IMR-90 (cell line): Measurements from ENCODE around the gene CD244. TPM values are rescaled to one million over a fixed set of nuclear protein-coding genes. Genes with fewer than 3 reads are reported as not detected.

Experiments
- ATAC-seq: fragments of 200-7000 bp; cut with Tn5 transposase; 2 replicates; pipeline ENCODE4 v1.9.1; 2020; ENCODE audit warnings: low read depth, mild to moderate bottlenecking, moderate library complexity
- BruUV-seq: library from RNA; stranded (reverse); fragments of 400-500 nt; replicated peaks from 2 replicates; lab custom pipeline; 2021; lab: Mats Ljungman, UMichigan
- CTCF ChIA-PET: fragments of 300-600 bp; formaldehyde crosslinking; extraction: SDS; loops from one replicate; lab custom pipeline; 2021; ENCODE audit warnings: antibody characterized with exemption; lab: Yijun Ruan, JAX
- POLR2A ChIA-PET: fragments of 300-600 bp; sonication (Branson Sonifier 250); formaldehyde crosslinking; loops from one replicate; lab custom pipeline; 2022; ENCODE audit warnings: antibody characterized with exemption; ENCODE audit not compliant: unreplicated experiment; lab: Charles Lee
- DNase-seq: peaks from one replicate; pipeline ENCODE4 v3.0.0; 2013
- H2AFZ ChIP-seq: replicated peaks from 2 replicates; pipeline ENCODE3; 2013; ENCODE audit warnings: low read length, mild to moderate bottlenecking; ENCODE audit not compliant: poor library complexity
- H2AK5ac ChIP-seq: 2 replicates; pipeline ENCODE4 v1.6.1; 2013; ENCODE audit warnings: low read depth, low read length, inconsistent platforms
- H2AK9ac ChIP-seq: replicated peaks from 2 replicates; pipeline ENCODE3; 2013; ENCODE audit warnings: mild to moderate bottlenecking, low read depth, low read length, moderate library complexity; ENCODE audit not compliant: poor library complexity
- H2BK120ac ChIP-seq: 2 replicates; pipeline ENCODE4 v1.6.1; 2013; ENCODE audit warnings: low read depth, low read length, inconsistent platforms
- H2BK15ac ChIP-seq: 3 replicates; pipeline ENCODE4 v1.6.1; 2013; ENCODE audit warnings: low read depth, low read length, inconsistent platforms
- H2BK20ac ChIP-seq: 2 replicates; pipeline ENCODE4 v1.6.1; 2013; ENCODE audit warnings: low read depth, mild to moderate bottlenecking, inconsistent platforms, low read length, moderate library complexity
- H2BK5ac ChIP-seq: 2 replicates; pipeline ENCODE4 v1.6.1; 2013; ENCODE audit warnings: mild to moderate bottlenecking, low read depth, low read length, inconsistent platforms; ENCODE audit not compliant: poor library complexity, severe bottlenecking
- H3K14ac ChIP-seq: replicated peaks from 2 replicates; pipeline ENCODE4 v1.6.1; 2013; ENCODE audit warnings: low read depth, low read length, inconsistent platforms
- H3K18ac ChIP-seq: 2 replicates; pipeline ENCODE4 v1.6.1; 2013; ENCODE audit warnings: low read depth, low read length, control low read depth
- H3K23ac ChIP-seq: 2 replicates; pipeline ENCODE4 v1.6.1; 2013; ENCODE audit warnings: low read depth, low read length, inconsistent platforms
- H3K27ac ChIP-seq: 2 replicates; pipeline ENCODE4 v1.5.1; 2013; ENCODE audit warnings: mild to moderate bottlenecking, control low read depth, low read length; ENCODE audit not compliant: insufficient read depth
- H3K27me3 ChIP-seq: 2 replicates; pipeline ENCODE4 v1.6.1; 2013; ENCODE audit warnings: low read length; ENCODE audit not compliant: control insufficient read depth, insufficient read depth
- H3K36me3 ChIP-seq: 2 replicates; pipeline ENCODE4 v1.6.1; 2013; ENCODE audit warnings: low read length, mixed read lengths; ENCODE audit not compliant: control insufficient read depth, insufficient read depth
- H3K4ac ChIP-seq: 2 replicates; pipeline ENCODE4 v1.6.1; 2013; ENCODE audit warnings: low read depth, low read length, inconsistent platforms
- H3K4me1 ChIP-seq: 2 replicates; pipeline ENCODE4 v1.6.1; 2013; ENCODE audit warnings: low read length, mixed read lengths; ENCODE audit not compliant: control insufficient read depth, insufficient read depth
- H3K4me2 ChIP-seq: 2 replicates; pipeline ENCODE4 v1.6.1; 2013; ENCODE audit warnings: low read depth, mild to moderate bottlenecking, control low read depth, low read length, moderate library complexity
- H3K4me3 ChIP-seq: 2 replicates; pipeline ENCODE4 v1.5.1; 2013; ENCODE audit warnings: low read depth, mild to moderate bottlenecking, control low read depth, low read length, moderate library complexity; ENCODE audit not compliant: insufficient read depth
- H3K56ac ChIP-seq: 2 replicates; pipeline ENCODE4 v1.6.1; 2013; ENCODE audit warnings: low read length, inconsistent platforms; ENCODE audit not compliant: insufficient read depth; ENCODE audit errors: extremely low read depth
- H3K79me1 ChIP-seq, 2 experiments: 2 replicates each; pipeline ENCODE4 v1.6.1; 2013; ENCODE audit warnings: low read length in 2 of 2, inconsistent platforms in 1 of 2, low read depth in 1 of 2
- H3K9ac ChIP-seq: 2 replicates; pipeline ENCODE4 v1.6.1; 2013; ENCODE audit warnings: low read depth, low read length, control low read depth
- H3K9me1 ChIP-seq: 2 replicates; pipeline ENCODE4 v1.6.1; 2013; ENCODE audit warnings: low read length, inconsistent platforms; ENCODE audit not compliant: insufficient read depth
- H3K9me3 ChIP-seq: 2 replicates; pipeline ENCODE4 v1.6.1; 2013; ENCODE audit warnings: low read length; ENCODE audit not compliant: control insufficient read depth, insufficient read depth
- H4K20me1 ChIP-seq: 2 replicates; pipeline ENCODE4 v1.6.1; 2013; ENCODE audit warnings: low read length, inconsistent platforms; ENCODE audit not compliant: insufficient read depth
- H4K5ac ChIP-seq: 2 replicates; pipeline ENCODE4 v1.6.1; 2013; ENCODE audit warnings: mild to moderate bottlenecking, low read depth, low read length, control low read depth
- H4K8ac ChIP-seq, 2 experiments: 2 replicates each; pipeline ENCODE4 v1.6.1; 2013; ENCODE audit warnings: low read depth in 2 of 2, low read length in 2 of 2, control low read depth in 1 of 2, inconsistent platforms in 1 of 2
- H4K91ac ChIP-seq: 2 replicates; pipeline ENCODE4 v1.6.1; 2013; ENCODE audit warnings: low read depth, low read length, inconsistent platforms; ENCODE audit not compliant: insufficient read depth
- BHLHE40 ChIP-seq: fragments of 150-350 bp; IDR thresholded peaks from 2 replicates; pipeline ENCODE4 v1.6.1; 2016; ENCODE audit warnings: mild to moderate bottlenecking, low read depth, low read length
- CHD1 ChIP-seq: IDR thresholded peaks from 2 replicates; pipeline ENCODE4 v1.6.1; 2012; ENCODE audit warnings: low read depth, low read length, improper control_type of control experiment
- RAD21 ChIP-seq: IDR thresholded peaks from 2 replicates; pipeline ENCODE4 v1.6.1; 2012; ENCODE audit warnings: low read length, improper control_type of control experiment
- RFX5 ChIP-seq: IDR thresholded peaks from 2 replicates; pipeline ENCODE4 v1.8.0; 2012; ENCODE audit warnings: low read depth, mild to moderate bottlenecking, low read length, moderate library complexity
- SMC3 ChIP-seq: fragments of 150-350 bp; IDR thresholded peaks from 2 replicates; pipeline ENCODE4 v1.6.1; 2016; ENCODE audit warnings: low read depth, mild to moderate bottlenecking, antibody characterized with exemption, low read length, moderate library complexity
- whole genome bisulfite sequencing, 2 experiments: methylation state at CpG; one replicate each; pipeline versions ENCODE4 v1.1.5 to v1.1.7; 2013; ENCODE audit warnings: missing lambda C conversion rate in 2 of 2; ENCODE audit not compliant: insufficient read length in 1 of 2; ENCODE audit errors: extremely low coverage in 2 of 2; 5-methylcytosine and 5-hydroxymethylcytosine counted together
- dilution Hi-C: fragments of 300-500 bp; cut with HindIII; formaldehyde crosslinking; loops from one replicate; pipeline ENCODE4 v1.14.3; 2018; ENCODE audit warnings: low sequenced_read_pairs; ENCODE audit not compliant: unreplicated experiment
- in situ Hi-C: fragments of 300-500 bp; cut with MboI; formaldehyde crosslinking; loops from 3 replicates; pipeline ENCODE4 v1.14.3; 2019; ENCODE audit warnings: low sequenced_read_pairs, inconsistent platforms, mixed read lengths
- intact Hi-C: fragments of 100-400 bp; cut with micrococcal nuclease; formaldehyde crosslinking; loops from 2 replicates; pipeline ENCODE4 v1.10.0; 2022
- polyA plus RNA-seq, 3 experiments: library from polyadenylated mRNA; depleted of rRNA; stranded (reverse); fragments of >200 nt; gene quantifications; 2 replicates each; pipeline ENCODE4 v1.2.3, GENCODE V29; 2012; ENCODE audit warnings: low replicate concordance in 1 of 3
- total RNA-seq: library from RNA; depleted of rRNA; stranded (reverse); fragments of >200 nt; gene quantifications from 2 replicates; pipeline ENCODE4 v1.2.3, GENCODE V29; 2012

The CD244 gene
- total and polyA plus RNA-seq, 2 of the 4 experiments (the other 2 are of a cell fraction): not detected

DNA sequence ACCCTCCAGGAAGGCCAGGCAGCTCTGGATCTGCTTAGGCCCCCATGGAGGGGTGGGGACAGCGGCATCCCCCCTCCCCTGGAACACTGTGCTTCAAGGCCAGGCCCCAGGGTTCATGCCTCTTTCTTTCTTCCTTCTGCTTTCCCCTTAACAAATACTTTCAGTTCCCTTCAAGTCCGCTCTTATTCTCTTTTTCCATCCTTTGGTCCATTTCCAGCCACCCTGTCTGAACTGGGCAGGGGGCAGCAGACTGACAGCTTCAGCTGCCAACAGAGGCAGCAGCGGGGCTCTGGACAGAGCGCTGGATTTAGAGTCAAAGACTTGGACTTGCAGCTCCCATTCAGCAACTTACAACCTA lies 1.1 kb upstream of the CD244 start:
- ChIA-PET CTCF (no interaction called here), POLR2A (no interaction called here)
- no peak overlapping the region for H4K8ac ChIP-seq
- in situ Hi-C loops: no loop called here
- H3K56ac ChIP-seq: no peak overlapping the region
- H3K23ac ChIP-seq: no peak overlapping the region
- no peaks in the 10 kb centered on the region for H3K36me3 ChIP-seq
- H3K4ac ChIP-seq: no peak overlapping the region
- H2BK20ac ChIP-seq: no peak overlapping the region
- dilution Hi-C loops: no loop called here
- H2BK15ac ChIP-seq: no peak overlapping the region
- no peaks in the 10 kb centered on the region for H3K79me1 ChIP-seq
- no peak overlapping the region for H3K18ac ChIP-seq
- 29% methylated on average over 3 of the region's 4 CpGs; no CpG with 5 or more reads in 1 of the 2 experiments for WGBS, 2 experiments
- DNase-seq: no peak
- BruUV-seq: no TSS peak
- ATAC-seq: no peak
- no peak overlapping the region for H2AFZ ChIP-seq
- no peak overlapping the region for H3K4me2 ChIP-seq
- no peaks in the 10 kb centered on the region for H4K20me1 ChIP-seq
- no peak overlapping the region for H3K9ac ChIP-seq
- intact Hi-C loops: no loop called here
- no peaks in the 10 kb centered on the region for H3K9me3 ChIP-seq
- TF ChIP-seq SMC3 (no peak), RAD21 (no peak), RFX5 (no peak), BHLHE40 (no peak), CHD1 (no peak)
- H3K4me3 ChIP-seq: no peak overlapping the region
- no peaks in the 10 kb centered on the region for H3K27me3 ChIP-seq
- H3K4me1 ChIP-seq: no peaks in the 10 kb centered on the region
- H2BK5ac ChIP-seq: no peak overlapping the region
- no peak overlapping the region for H2BK120ac ChIP-seq
- H2AK9ac ChIP-seq: no peak overlapping the region
- H4K5ac ChIP-seq: no peak overlapping the region
- no peaks in the 10 kb centered on the region for H3K9me1 ChIP-seq
- no peak overlapping the region for H3K27ac ChIP-seq
- no peak overlapping the region for H4K91ac ChIP-seq
- H2AK5ac ChIP-seq: no peak overlapping the region
- H3K14ac ChIP-seq: no peak overlapping the region
